ENCODE results near the gene SCARB1.

GRCh38 chr12:124851342-124851741 is 12.3 kb downstream of the SCARB1 start:
- TF ChIP-seq EZH2phosphoT487 (IDR thresholded peaks at IDR 0.05; ENCODE audit: unreplicated experiment) (no peak), CTCF (conservative IDR thresholded peaks at IDR 0.05; ENCODE audit: low read depth in 2 of 2) (no peak), EZH2 (IDR thresholded peaks at IDR 0.05; ENCODE audit: low read depth, unreplicated experiment) (no peak), POLR2AphosphoS5 (IDR thresholded peaks at IDR 0.05; ENCODE audit: low read depth) (no peak), ZNF331 (CRISPR knock-in tag; IDR thresholded peaks at IDR 0.05; ENCODE audit: low read depth) (no peak), STAT1 (IDR thresholded peaks at IDR 0.05; ENCODE audit: unreplicated experiment) (no peak), CREB1 (CRISPR knock-in tag; IDR thresholded peaks at IDR 0.05; ENCODE audit: low read depth) (no peak), JUNB (IDR thresholded peaks at IDR 0.05; ENCODE audit: unreplicated experiment) (no peak), ZNF114 (CRISPR knock-in tag; IDR thresholded peaks at IDR 0.05) (no peak), REST (IDR thresholded peaks at IDR 0.05; ENCODE audit: unreplicated experiment) (no peak)

Data from GM23338 (cell line).